PC-9 (cell line): ENCODE data around the gene OR6B1. TPM values are rescaled to one million over a fixed set of nuclear protein-coding genes. Genes with fewer than 3 reads are reported as not detected.
A peak's percentile ranks its signal among the peaks of the same experiment; 100 is the strongest.

Source experiments
- BruUV-seq: library from RNA; stranded (reverse); fragments of 400-500 nt; replicated peaks from 2 replicates; lab custom pipeline; 2021; lab: Mats Ljungman, UMichigan
- CTCF ChIA-PET: fragments of 300-600 bp; sonication (Branson Sonifier 250); formaldehyde crosslinking; loops from one replicate; lab custom pipeline; 2022; ENCODE audit warnings: antibody characterized with exemption; lab: Charles Lee
- POLR2A ChIA-PET: fragments of 300-600 bp; sonication (Branson Sonifier 250); formaldehyde crosslinking; loops from one replicate; lab custom pipeline; 2022; ENCODE audit warnings: antibody characterized with exemption; ENCODE audit not compliant: unreplicated experiment; lab: Charles Lee
- DNase-seq, 2 experiments: peaks; one replicate each; pipeline versions ENCODE4 v3.0.0 to v3.0.0-alpha.2; 2015 to 2022; ENCODE audit warnings: mixed read lengths in 1 of 2
- H2AFZ ChIP-seq: fragments of 200-600 bp; sonication (generic); 2 replicates; pipeline ENCODE4 v1.8.1; 2017; ENCODE audit warnings: antibody characterized with exemption
- H3F3A ChIP-seq: fragments of 200-600 bp; sonication (generic); 2 replicates; pipeline ENCODE4 v1.8.1; 2017; ENCODE audit warnings: antibody characterized with exemption, mild to moderate bottlenecking, low read depth; ENCODE audit not compliant: insufficient read depth
- H3K27ac ChIP-seq: fragments of 200-600 bp; sonication (generic); 2 replicates; pipeline ENCODE4 v1.6.1; 2016; ENCODE audit warnings: mixed run types
- H3K27me3 ChIP-seq: fragments of 200-600 bp; sonication (generic); 2 replicates; pipeline ENCODE4 v1.6.1; 2016; ENCODE audit warnings: low read depth, mixed run types; ENCODE audit not compliant: insufficient read depth
- H3K36me3 ChIP-seq: fragments of 200-600 bp; sonication (generic); 2 replicates; pipeline ENCODE4 v1.6.1; 2016; ENCODE audit warnings: low read depth, mixed run types
- H3K4me1 ChIP-seq: fragments of 200-600 bp; sonication (generic); replicated peaks from 2 replicates; pipeline ENCODE4 v1.6.1; 2016; ENCODE audit warnings: mixed run types; ENCODE audit not compliant: insufficient read depth
- H3K4me2 ChIP-seq: fragments of 200-600 bp; sonication (generic); 2 replicates; pipeline ENCODE4 v1.6.1; 2017; ENCODE audit warnings: mixed run types
- H3K4me3 ChIP-seq: fragments of 200-600 bp; sonication (generic); 2 replicates; pipeline ENCODE4 v1.6.1; 2016; ENCODE audit warnings: mixed run types
- H3K79me2 ChIP-seq: fragments of 200-600 bp; sonication (generic); 2 replicates; pipeline ENCODE4 v1.6.1; 2017; ENCODE audit warnings: low read depth, mixed run types
- H3K9me2 ChIP-seq: fragments of 200-600 bp; sonication (generic); 2 replicates; pipeline ENCODE4 v1.8.1; 2017; ENCODE audit warnings: mild to moderate bottlenecking; ENCODE audit not compliant: insufficient read depth
- H3K9me3 ChIP-seq: fragments of 200-600 bp; sonication (generic); 2 replicates; pipeline ENCODE4 v1.8.1; 2016; ENCODE audit warnings: low read depth; ENCODE audit not compliant: insufficient read depth
- H4K20me1 ChIP-seq: fragments of 200-600 bp; sonication (generic); 2 replicates; pipeline ENCODE4 v1.8.1; 2017; ENCODE audit not compliant: insufficient read depth
- EZH2 ChIP-seq: fragments of 200-600 bp; sonication (generic); IDR thresholded peaks from 2 replicates; pipeline ENCODE4 v1.8.0; 2017; ENCODE audit warnings: antibody characterized with exemption, low read depth
- intact Hi-C: fragments of 100-400 bp; cut with micrococcal nuclease; formaldehyde crosslinking; loops from one replicate; pipeline ENCODE4 v1.10.0; 2022; ENCODE audit not compliant: unreplicated experiment
- total RNA-seq: library from RNA; stranded (reverse); gene quantifications from 2 replicates; pipeline ENCODE4 v1.2.3, GENCODE V29; 2021
- TF ChIP-seq, protein P1 (sequence below): fragments of 200-600 bp; sonication (generic); conservative IDR thresholded peaks from 2 replicates; pipeline ENCODE4 v1.6.1; 2017; ENCODE audit warnings: mixed run types, antibody characterized with exemption, mild to moderate bottlenecking, moderate library complexity

OR6B1 gene
- total RNA-seq, 1 experiment from 2014 or later = not detected

DNA sequence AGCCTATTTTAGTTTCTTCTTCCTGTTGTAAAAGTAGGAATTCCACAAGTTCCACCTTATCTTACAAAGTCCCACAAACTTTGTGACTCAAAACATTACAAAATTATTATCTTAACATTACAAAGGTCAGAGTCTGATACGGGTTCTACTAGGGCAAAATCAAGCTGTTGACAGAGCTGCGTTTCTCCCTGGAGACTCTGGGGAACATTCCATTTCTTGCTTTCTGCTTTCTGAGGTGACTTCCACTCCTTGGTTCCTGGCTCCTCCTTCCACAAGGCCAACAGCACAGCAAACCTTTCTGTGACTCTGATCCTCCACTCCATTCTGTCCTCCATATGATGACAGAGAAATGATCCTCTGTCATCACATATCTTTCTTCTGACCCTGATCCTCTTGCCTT lies 34.8 kb upstream of the OR6B1 start:
- ChIA-PET CTCF (no interaction called here), POLR2A (no interaction called here)
- Histone ChIP-seq H3K4me2 (0 out of 2 replicates have a peak overlapping the region, but pooled peaks have one; percentile 8), H3K9me2 (no peaks in the 10 kb centered on the region), H3K9me3 (no peaks in the 10 kb centered on the region), H3K4me1 (peaks cover 15% of the 10 kb centered on the region), H2AFZ (no peak overlapping the region), H3K36me3 (no peaks in the 10 kb centered on the region), H3K79me2 (no peaks in the 10 kb centered on the region), H3K27ac (no peak overlapping the region), H3F3A (0 out of 2 replicates have a peak, but pooled peaks cover 6% of the 10 kb centered on the region), H4K20me1 (no peaks in the 10 kb centered on the region), H3K4me3 (no peak overlapping the region), H3K27me3 (no peaks in the 10 kb centered on the region)
- no peak for TF ChIP-seq EZH2
- TF ChIP-seq, protein P1, sequence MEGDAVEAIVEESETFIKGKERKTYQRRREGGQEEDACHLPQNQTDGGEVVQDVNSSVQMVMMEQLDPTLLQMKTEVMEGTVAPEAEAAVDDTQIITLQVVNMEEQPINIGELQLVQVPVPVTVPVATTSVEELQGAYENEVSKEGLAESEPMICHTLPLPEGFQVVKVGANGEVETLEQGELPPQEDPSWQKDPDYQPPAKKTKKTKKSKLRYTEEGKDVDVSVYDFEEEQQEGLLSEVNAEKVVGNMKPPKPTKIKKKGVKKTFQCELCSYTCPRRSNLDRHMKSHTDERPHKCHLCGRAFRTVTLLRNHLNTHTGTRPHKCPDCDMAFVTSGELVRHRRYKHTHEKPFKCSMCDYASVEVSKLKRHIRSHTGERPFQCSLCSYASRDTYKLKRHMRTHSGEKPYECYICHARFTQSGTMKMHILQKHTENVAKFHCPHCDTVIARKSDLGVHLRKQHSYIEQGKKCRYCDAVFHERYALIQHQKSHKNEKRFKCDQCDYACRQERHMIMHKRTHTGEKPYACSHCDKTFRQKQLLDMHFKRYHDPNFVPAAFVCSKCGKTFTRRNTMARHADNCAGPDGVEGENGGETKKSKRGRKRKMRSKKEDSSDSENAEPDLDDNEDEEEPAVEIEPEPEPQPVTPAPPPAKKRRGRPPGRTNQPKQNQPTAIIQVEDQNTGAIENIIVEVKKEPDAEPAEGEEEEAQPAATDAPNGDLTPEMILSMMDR = no peak
- intact Hi-C loops = no loop called here
- no peak for DNase-seq
- BruUV-seq = no TSS peak

DNA sequence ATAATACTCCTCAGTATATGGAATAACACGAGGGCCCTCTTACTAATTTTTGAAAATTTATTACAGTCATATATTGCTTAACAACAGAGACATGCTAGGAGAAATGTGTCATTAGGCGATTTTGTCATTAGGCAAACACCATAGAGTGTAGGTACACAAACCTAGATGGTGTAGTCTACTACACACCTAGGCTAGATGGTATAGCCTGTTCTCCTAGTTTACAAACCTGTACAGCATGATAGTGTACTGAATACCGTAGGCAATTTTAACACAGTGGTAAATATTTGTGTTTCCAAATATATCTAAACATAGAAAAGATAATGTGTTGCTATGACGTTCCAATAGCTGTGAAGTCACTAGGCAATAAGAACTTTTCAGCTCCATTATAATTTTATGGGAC lies 32.7 kb upstream of the OR6B1 start:
- Histone ChIP-seq H3K4me1 (peaks cover 15% of the 10 kb centered on the region), H3K27ac (no peak overlapping the region), H3K9me2 (no peaks in the 10 kb centered on the region), H3K4me2 (0 out of 2 replicates have a peak overlapping the region, but pooled peaks have one; percentile 11), H3K36me3 (no peaks in the 10 kb centered on the region), H2AFZ (0 out of 2 replicates have a peak overlapping the region, but pooled peaks have one; percentile 7), H4K20me1 (no peaks in the 10 kb centered on the region), H3K27me3 (no peaks in the 10 kb centered on the region), H3F3A (0 out of 2 replicates have a peak, but pooled peaks cover 6% of the 10 kb centered on the region), H3K79me2 (no peaks in the 10 kb centered on the region), H3K4me3 (no peak overlapping the region), H3K9me3 (no peaks in the 10 kb centered on the region)
- BruUV-seq = no TSS peak
- DNase-seq = peak in 1 of 2 experiments; percentile 79
- intact Hi-C loops = no loop called here
- CTCF ChIA-PET = interaction anchor here (0.5 kb wide), 1 partner anchor 63 kb away, joined by 12 read pairs; no protein-coding TSS in a partner anchor
- POLR2A ChIA-PET = no interaction called here
- no peak for TF ChIP-seq EZH2
- TF ChIP-seq, protein P1 = no peak

DNA sequence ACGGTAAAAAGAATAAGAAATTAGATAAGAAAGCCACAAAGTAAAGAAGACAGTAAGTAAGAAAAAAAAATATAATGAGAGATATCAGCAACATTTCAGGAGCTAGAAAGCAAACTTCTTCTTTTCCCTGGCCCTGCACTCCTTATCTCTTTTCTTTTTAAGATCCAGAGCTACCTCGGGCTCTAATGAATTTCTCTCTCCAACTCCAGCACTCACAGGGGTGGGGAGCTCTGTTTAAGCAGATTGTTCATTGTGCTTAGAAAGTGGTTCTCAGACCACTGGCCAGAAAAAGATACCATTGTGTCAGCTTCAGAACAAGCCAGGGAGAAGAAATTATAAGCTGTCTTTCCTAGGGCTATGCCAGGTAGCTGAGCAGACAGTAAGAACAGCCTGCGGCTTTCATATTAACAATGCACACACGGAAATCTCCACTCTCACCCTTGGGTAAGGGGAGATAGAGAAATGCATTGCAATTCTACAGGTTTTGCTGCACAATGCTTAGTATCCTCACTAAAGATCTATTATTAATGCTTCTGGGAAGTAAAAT lies 26.2 kb upstream of the OR6B1 start:
- no peaks in the 10 kb centered on the region for H3K9me3 ChIP-seq
- BruUV-seq = no TSS peak
- H3F3A ChIP-seq = peaks cover 9% of the 10 kb centered on the region; the same call in 1 of the 2 replicates
- H3K27ac ChIP-seq = peak overlapping the region; percentile 3; the same call in 1 of the 2 replicates
- H3K4me2 ChIP-seq = peak overlapping the region; percentile 53
- intact Hi-C loops = no loop called here
- ChIA-PET POLR2A (no interaction called here), CTCF (no interaction called here)
- H3K9me2 ChIP-seq = no peaks in the 10 kb centered on the region
- no peaks in the 10 kb centered on the region for H3K27me3 ChIP-seq
- DNase-seq = no peak
- no peaks in the 10 kb centered on the region for H3K36me3 ChIP-seq
- H3K4me1 ChIP-seq = peaks cover 25% of the 10 kb centered on the region
- no peaks in the 10 kb centered on the region for H4K20me1 ChIP-seq
- no peak overlapping the region for H3K4me3 ChIP-seq
- no peak for TF ChIP-seq EZH2
- TF ChIP-seq, protein P1 = no peak
- H2AFZ ChIP-seq = peak overlapping the region; percentile 73
- no peaks in the 10 kb centered on the region for H3K79me2 ChIP-seq
